HG03558 (cell line): ENCODE measurements around the gene CHST3.

Experiments
- ATAC-seq: cut with Tn5 transposase; IDR thresholded peaks from one replicate; pipeline ENCODE4 v1.9.1; 2021; ENCODE audit warnings: moderate number of reproducible peaks; ENCODE audit not compliant: unreplicated experiment; ENCODE audit errors: extremely low read depth

Gene CHST3

GRCh38 chr10:72008096-72008981 lies 44.1 kb downstream of the CHST3 start:
- ATAC-seq = no peak

GRCh38 chr10:72009051-72009424 lies 44.8 kb downstream of the CHST3 start:
- no peak for ATAC-seq

- ATAC-seq = no peak
Measured at GRCh38 chr10:72009425-72010081, 45.4 kb downstream of the CHST3 start.

GRCh38 chr10:72010234-72010973 lies 46.2 kb downstream of the CHST3 start:
- ATAC-seq = no peak

- ATAC-seq = no peak
Measured at GRCh38 chr10:72011016-72011415, 46.8 kb downstream of the CHST3 start.

GRCh38 chr10:72011468-72011867 lies 47.3 kb downstream of the CHST3 start:
- no peak for ATAC-seq

- no peak for ATAC-seq
Measured at GRCh38 chr10:72011976-72012512, 47.8 kb downstream of the CHST3 start.

GRCh38 chr10:72012796-72013195 lies 48.6 kb downstream of the CHST3 start:
- ATAC-seq = no peak

- no peak for ATAC-seq
Measured at GRCh38 chr10:72013202-72013945, 49.2 kb downstream of the CHST3 start.

- no peak for ATAC-seq
Measured at GRCh38 chr10:72014197-72014596, 50.0 kb downstream of the CHST3 start.

GRCh38 chr10:72014785-72015480 lies 50.7 kb downstream of the CHST3 start:
- no peak for ATAC-seq

- ATAC-seq = no peak
Measured at GRCh38 chr10:72015841-72016240, 51.6 kb downstream of the CHST3 start.

- ATAC-seq = no peak
Measured at GRCh38 chr10:72016608-72017300, 52.6 kb downstream of the CHST3 start.

- ATAC-seq = no peak
Measured at GRCh38 chr10:72019085-72019876, 55.1 kb downstream of the CHST3 start.

- ATAC-seq = no peak
Measured at GRCh38 chr10:72020914-72021809, 57.0 kb downstream of the CHST3 start.

- ATAC-seq = no peak
Measured at GRCh38 chr10:72022228-72022627, 58.0 kb downstream of the CHST3 start.

- ATAC-seq = no peak
Measured at GRCh38 chr10:72024596-72024995, 60.4 kb downstream of the CHST3 start.
